Right cardiac atrium (tissue), 5 donors: ENCODE results near the gene IQCF2. TPM values are rescaled to one million over a fixed set of nuclear protein-coding genes. Genes with fewer than 3 reads are reported as not detected.
"Not testable (repeated sequence)": the region's sequence is repeated elsewhere in the genome, so short reads cannot be mapped to it uniquely, and the experiment has no call there.

Experiments used
- ATAC-seq, 2 donors: fragments of 200-7000 bp; cut with Tn5 transposase; one replicate each; pipeline versions ENCODE4 v1.8.0 to v1.9.1; 2020; ENCODE audit warnings: moderate library complexity in 2 of 2, mild to moderate bottlenecking in 1 of 2
- DNase-seq, 3 donors: peaks; one replicate each; pipeline ENCODE4 v3.0.0-alpha.2; 2020
- H3K27ac ChIP-seq: one replicate; pipeline ENCODE4 v1.5.1; 2013; ENCODE audit warnings: mild to moderate bottlenecking, low read length, control low read depth, moderate library complexity
- H3K27me3 ChIP-seq: one replicate; pipeline ENCODE4 v1.6.1; 2013; ENCODE audit not compliant: control insufficient read depth, insufficient read depth
- H3K4me1 ChIP-seq: one replicate; pipeline ENCODE4 v1.6.1; 2013; ENCODE audit warnings: low read length; ENCODE audit not compliant: control insufficient read depth, insufficient read depth
- H3K4me3 ChIP-seq: one replicate; pipeline ENCODE4 v1.5.1; 2013; ENCODE audit warnings: low read length, control low read depth
- H3K9me3 ChIP-seq: one replicate; pipeline ENCODE4 v1.6.1; 2013; ENCODE audit warnings: low read length; ENCODE audit not compliant: control insufficient read depth
- WGBS: extraction: QIAGEN DNeasy Blood & Tissue Kit; methylation state at CpG from one replicate; pipeline ENCODE4 v1.1.7; 2013; 5-methylcytosine and 5-hydroxymethylcytosine counted together
- intact Hi-C, 4 donors: fragments of 100-400 bp; cut with DNase I; formaldehyde crosslinking; loops; one replicate each; pipeline versions ENCODE4 v1.11.0 to v1.14.0; 2022 to 2023
- polyA plus RNA-seq: library from polyadenylated mRNA; stranded (reverse); fragments of 200-250 nt; gene quantifications from one replicate; pipeline ENCODE4 v1.2.3, GENCODE V29; 2013
- total RNA-seq, 4 donors: library from RNA; stranded (reverse); fragmentation: NEBNext Ultra II Directional; extraction: Animal tissue kit (Norgen Biotek cat#: 25700); gene quantifications; one replicate each; pipeline ENCODE4 v1.2.1, GENCODE V29; 2021
- donor health status: healthy with polysubstance abuse.
- donor health status: DM: no; HTN: yes; CAD: no.
- donor health status: DM: no; HTN: no; CAD: no.
- donor health status: DM: no; HTN: yes; CAD: no; lungs with severe emphysema.
- donor health status: DM: yes; HTN: yes; CAD: no.

Gene IQCF2
- total and polyA plus RNA-seq, 5 donors = not detected

GRCh38 chr3:51836606-51837005 lies 24.8 kb upstream of the IQCF2 start:
- Histone ChIP-seq H3K4me3 (no peak overlapping the region), H3K4me1 (no peaks in the 10 kb centered on the region), H3K27me3 (peaks cover 2% of the 10 kb centered on the region), H3K9me3 (no peaks in the 10 kb centered on the region), H3K27ac (no peak overlapping the region)
- intact Hi-C loops = no loop called here
- DNase-seq (no peak), ATAC-seq (no peak)
- 81% methylated on average over 5 of the region's 5 CpGs for WGBS

GRCh38 chr3:51845129-51845528 lies 16.3 kb upstream of the IQCF2 start:
- H3K4me1 ChIP-seq = no peaks in the 10 kb centered on the region
- intact Hi-C loops = no loop called here
- ATAC-seq = no peak

GRCh38 chr3:51855411-51855810 lies 6.0 kb upstream of the IQCF2 start:
- intact Hi-C loops, DNase-seq, H3K4me1 ChIP-seq, H3K9me3 ChIP-seq, H3K4me3 ChIP-seq, H3K27ac ChIP-seq, ATAC-seq, H3K27me3 ChIP-seq: not testable (repeated sequence)
- 79% methylated on average over 1 of the region's 1 CpG for WGBS

More at GRCh38 chr3:51845129-51845528, 16.3 kb upstream of the IQCF2 start:
- WGBS = 73% methylated on average over 7 of the region's 7 CpGs
- no peak for DNase-seq
- H3K27me3 ChIP-seq = no peaks in the 10 kb centered on the region
- H3K4me3 ChIP-seq = no peak overlapping the region
- no peak overlapping the region for H3K27ac ChIP-seq
- no peaks in the 10 kb centered on the region for H3K9me3 ChIP-seq

- ATAC-seq (no peak), DNase-seq (no peak)
- Histone ChIP-seq H3K9me3 (no peaks in the 10 kb centered on the region), H3K4me1 (no peaks in the 10 kb centered on the region), H3K27me3 (no peaks in the 10 kb centered on the region), H3K4me3 (no peak overlapping the region), H3K27ac (no peak overlapping the region)
- 78% methylated on average over 13 of the region's 13 CpGs for WGBS
- intact Hi-C loops = no loop called here
These were observed 1.5 kb downstream of the IQCF2 start for GRCh38 chr3:51862886-51863285.

- intact Hi-C loops, H3K9me3 ChIP-seq, ATAC-seq, H3K4me1 ChIP-seq, H3K4me3 ChIP-seq, DNase-seq, H3K27ac ChIP-seq, H3K27me3 ChIP-seq: not testable (repeated sequence)
- 48% methylated on average over 1 of the region's 1 CpG for WGBS
These were observed 7.5 kb downstream of the IQCF2 start for GRCh38 chr3:51868896-51869295.

GRCh38 chr3:51869304-51869703 lies 7.9 kb downstream of the IQCF2 start:
- ATAC-seq = no peak
- H3K4me3 ChIP-seq = no peak overlapping the region

GRCh38 chr3:51873253-51873766 lies 11.9 kb downstream of the IQCF2 start:
- Histone ChIP-seq H3K9me3 (no peaks in the 10 kb centered on the region), H3K4me3 (no peak overlapping the region), H3K4me1 (no peaks in the 10 kb centered on the region), H3K27ac (no peak overlapping the region), H3K27me3 (no peaks in the 10 kb centered on the region)
- intact Hi-C loops = no loop called here
- 57% methylated on average over 1 of the region's 1 CpG for WGBS
- ATAC-seq (no peak), DNase-seq (no peak)

More at GRCh38 chr3:51869304-51869703, 7.9 kb downstream of the IQCF2 start:
- 29% methylated on average over 2 of the region's 2 CpGs for WGBS
- no peak for DNase-seq
- intact Hi-C loops = no loop called here
- no peaks in the 10 kb centered on the region for H3K9me3 ChIP-seq
- H3K27ac ChIP-seq = no peak overlapping the region
- H3K4me1 ChIP-seq = no peaks in the 10 kb centered on the region
- H3K27me3 ChIP-seq = no peaks in the 10 kb centered on the region

GRCh38 chr3:51873876-51874275 lies 12.5 kb downstream of the IQCF2 start:
- intact Hi-C loops = no loop called here
- DNase-seq (no peak), ATAC-seq (no peak)
- Histone ChIP-seq H3K27ac (no peak overlapping the region), H3K4me3 (no peak overlapping the region), H3K27me3 (no peaks in the 10 kb centered on the region), H3K4me1 (no peaks in the 10 kb centered on the region), H3K9me3 (no peaks in the 10 kb centered on the region)
- WGBS = 95% methylated on average over 10 of the region's 10 CpGs

GRCh38 chr3:51874411-51874810 lies 13.0 kb downstream of the IQCF2 start:
- no peaks in the 10 kb centered on the region for H3K4me1 ChIP-seq
- intact Hi-C loops = no loop called here
- ATAC-seq (no peak), DNase-seq (no peak)
- no peaks in the 10 kb centered on the region for H3K27me3 ChIP-seq
- no peaks in the 10 kb centered on the region for H3K9me3 ChIP-seq
- H3K4me3 ChIP-seq = no peak overlapping the region
- 77% methylated on average over 2 of the region's 2 CpGs for WGBS
- H3K27ac ChIP-seq = no peak overlapping the region

GRCh38 chr3:51874889-51875288 lies 13.5 kb downstream of the IQCF2 start:
- Histone ChIP-seq H3K4me3 (no peak overlapping the region), H3K9me3 (no peaks in the 10 kb centered on the region), H3K4me1 (no peaks in the 10 kb centered on the region), H3K27me3 (no peaks in the 10 kb centered on the region), H3K27ac (no peak overlapping the region)
- ATAC-seq (no peak), DNase-seq (no peak)
- intact Hi-C loops = no loop called here
- WGBS = 62% methylated on average over 4 of the region's 4 CpGs

GRCh38 chr3:51875501-51875900 lies 14.1 kb downstream of the IQCF2 start, which contains the start of gene IQCF5:
Gene IQCF5, minus strand, starts transcription at chr3:51875601. Its CDS starts 70 bp downstream, at chr3:51875531.
- no peak within 1 kb of the TSS for H3K4me3 ChIP-seq
- no peaks in the 10 kb centered on the region for H3K4me1 ChIP-seq
- 78% methylated on average over 4 of the region's 4 CpGs for WGBS
- intact Hi-C loops = no loop called here
- DNase-seq = no peak
- no peaks in the 10 kb centered on the region for H3K9me3 ChIP-seq
- no peak within 1 kb of the TSS for H3K27ac ChIP-seq
- no peak for ATAC-seq
- H3K27me3 ChIP-seq = no peaks in the 10 kb centered on the region

GRCh38 chr3:51876186-51876585 lies 14.8 kb downstream of the IQCF2 start:
- WGBS = 43% methylated on average over 6 of the region's 6 CpGs
- H3K4me1 ChIP-seq = no peaks in the 10 kb centered on the region
- no peaks in the 10 kb centered on the region for H3K9me3 ChIP-seq
- H3K27ac ChIP-seq = no peak overlapping the region
- no peak overlapping the region for H3K4me3 ChIP-seq
- ATAC-seq (no peak), DNase-seq (no peak)
- no peaks in the 10 kb centered on the region for H3K27me3 ChIP-seq
- intact Hi-C loops = no loop called here
